ENCODE measurements around the gene TOB2.
"Not testable (repeated sequence)": the region's sequence is repeated elsewhere in the genome, so short reads cannot be mapped to it uniquely, and the experiment has no call there.

TOB2 gene

DNA sequence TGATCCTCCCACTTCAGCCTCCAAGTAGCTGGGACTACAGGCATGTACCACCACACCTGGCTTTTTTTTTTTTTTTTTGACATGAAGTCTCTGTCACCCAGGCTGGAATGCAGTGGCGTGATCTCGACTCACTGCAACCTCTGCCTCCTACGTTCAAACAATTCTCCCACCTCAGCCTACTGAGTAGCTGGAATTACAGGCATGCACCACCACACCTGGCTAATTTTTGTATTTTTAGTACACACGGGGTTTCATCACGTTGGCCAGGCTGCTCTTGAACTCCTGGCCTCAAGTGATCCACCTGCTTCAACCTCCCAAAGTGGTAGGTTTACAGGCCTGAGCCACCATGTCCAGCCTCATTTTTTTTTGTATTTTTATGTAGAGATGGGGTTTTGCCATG lies 6.1 kb downstream of the TOB2 start:
- peaks cover 13% of the 10 kb centered on the region for H3K4me1 ChIP-seq (ENCODE audit: control insufficient read depth, insufficient read depth, low read length, poor library complexity, severe bottlenecking)
- H3K27ac ChIP-seq (ENCODE audit: low read depth, low read length, severe bottlenecking); H3K4me3 ChIP-seq (ENCODE audit: extremely low read depth, insufficient read depth, low read length, poor library complexity, severe bottlenecking); H3K9me3 ChIP-seq (ENCODE audit: control insufficient read depth, low read length): not testable (repeated sequence)
- 100% methylated on average over 2 to 5 of the region's 5 CpGs for WGBS, 2 experiments (ENCODE audit: insufficient coverage in 2 of 2)
- H3K36me3 ChIP-seq (ENCODE audit: control insufficient read depth, insufficient read depth, low read length), result peaks cover 81% of the 10 kb centered on the region

GRCh38 chr22:41437198-41437597 lies 9.4 kb downstream of the TOB2 start:
- Histone ChIP-seq H3K9me3 (ENCODE audit: control insufficient read depth, low read length) (no peaks in the 10 kb centered on the region), H3K4me3 (ENCODE audit: extremely low read depth, insufficient read depth, low read length, poor library complexity, severe bottlenecking) (no peak overlapping the region), H3K36me3 (ENCODE audit: control insufficient read depth, insufficient read depth, low read length) (peaks cover 86% of the 10 kb centered on the region), H3K4me1 (ENCODE audit: control insufficient read depth, insufficient read depth, low read length, poor library complexity, severe bottlenecking) (peaks cover 7% of the 10 kb centered on the region), H3K27ac (ENCODE audit: low read depth, low read length, severe bottlenecking) (no peak overlapping the region)
- 95 to 96% methylated on average over 3 to 7 of the region's 7 CpGs for WGBS, 2 experiments (ENCODE audit: insufficient coverage in 2 of 2)

GRCh38 chr22:41436322-41437113 lies 10.1 kb downstream of the TOB2 start:
- peaks cover 7% of the 10 kb centered on the region for H3K4me1 ChIP-seq (ENCODE audit: control insufficient read depth, insufficient read depth, low read length, poor library complexity, severe bottlenecking)
- H3K36me3 ChIP-seq (ENCODE audit: control insufficient read depth, insufficient read depth, low read length), result peaks cover 84% of the 10 kb centered on the region
- no peak overlapping the region for H3K4me3 ChIP-seq (ENCODE audit: extremely low read depth, insufficient read depth, low read length, poor library complexity, severe bottlenecking)
- WGBS, 2 experiments (ENCODE audit: insufficient coverage in 2 of 2), result 89 to 90% methylated on average over 18 of the region's 23 CpGs
- no peaks in the 10 kb centered on the region for H3K9me3 ChIP-seq (ENCODE audit: control insufficient read depth, low read length)
- H3K27ac ChIP-seq (ENCODE audit: low read depth, low read length, severe bottlenecking), result no peak overlapping the region

- H3K36me3 ChIP-seq (ENCODE audit: control insufficient read depth, insufficient read depth, low read length), result peaks cover 76% of the 10 kb centered on the region
- 91 to 96% methylated on average over 3 to 4 of the region's 4 CpGs for WGBS, 2 experiments (ENCODE audit: insufficient coverage in 2 of 2)
- no peak overlapping the region for H3K27ac ChIP-seq (ENCODE audit: low read depth, low read length, severe bottlenecking)
- H3K4me1 ChIP-seq (ENCODE audit: control insufficient read depth, insufficient read depth, low read length, poor library complexity, severe bottlenecking), result peaks cover 7% of the 10 kb centered on the region
- H3K9me3 ChIP-seq (ENCODE audit: control insufficient read depth, low read length), result no peaks in the 10 kb centered on the region
- no peak overlapping the region for H3K4me3 ChIP-seq (ENCODE audit: extremely low read depth, insufficient read depth, low read length, poor library complexity, severe bottlenecking)
Measured at GRCh38 chr22:41435560-41435959, 11.0 kb downstream of the TOB2 start.

DNA sequence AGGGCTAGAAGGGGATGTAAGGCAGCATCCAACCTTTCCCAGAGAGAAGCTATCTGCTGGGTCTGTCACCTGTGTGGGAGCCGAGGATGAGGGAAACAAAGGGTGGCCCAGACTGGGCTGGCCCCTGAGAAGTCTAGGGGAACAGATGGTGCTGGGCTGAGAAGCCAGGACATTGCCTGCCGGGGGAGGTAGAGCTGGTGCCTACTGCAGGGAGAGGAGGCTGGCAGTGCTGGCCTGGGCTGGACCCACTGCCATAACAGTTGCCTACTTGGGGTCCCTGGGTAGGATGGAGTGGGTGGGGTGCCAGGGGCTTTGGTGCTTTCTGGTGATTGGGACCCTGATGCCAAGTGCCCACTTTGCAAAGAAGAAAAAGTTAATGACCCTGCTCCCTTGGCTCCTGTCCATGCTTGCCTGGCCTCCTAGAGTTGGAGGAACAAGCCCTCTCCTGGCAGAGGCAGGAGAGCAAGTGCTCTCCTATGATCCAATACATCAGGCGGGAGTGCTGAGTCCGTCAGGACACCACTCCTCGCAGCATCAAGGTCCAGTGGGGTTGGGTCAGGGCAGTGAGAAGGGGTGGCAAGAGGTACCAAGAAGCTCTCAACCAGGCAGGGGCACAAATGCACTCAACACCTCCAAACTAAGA lies 12.1 kb downstream of the TOB2 start:
- H3K4me1 ChIP-seq (ENCODE audit: control insufficient read depth, insufficient read depth, low read length, poor library complexity, severe bottlenecking); H3K27ac ChIP-seq (ENCODE audit: low read depth, low read length, severe bottlenecking); H3K4me3 ChIP-seq (ENCODE audit: extremely low read depth, insufficient read depth, low read length, poor library complexity, severe bottlenecking); H3K9me3 ChIP-seq (ENCODE audit: control insufficient read depth, low read length): not testable (repeated sequence)
- 82 to 100% methylated on average over 1 of the region's 5 CpGs for WGBS, 2 experiments (ENCODE audit: insufficient coverage in 2 of 2)
- H3K36me3 ChIP-seq (ENCODE audit: control insufficient read depth, insufficient read depth, low read length), result peaks cover 66% of the 10 kb centered on the region

GRCh38 chr22:41433480-41433879 lies 13.1 kb downstream of the TOB2 start:
- not testable (repeated sequence) for H3K4me3 ChIP-seq (ENCODE audit: extremely low read depth, insufficient read depth, low read length, poor library complexity, severe bottlenecking); H3K9me3 ChIP-seq (ENCODE audit: control insufficient read depth, low read length); H3K4me1 ChIP-seq (ENCODE audit: control insufficient read depth, insufficient read depth, low read length, poor library complexity, severe bottlenecking); H3K27ac ChIP-seq (ENCODE audit: low read depth, low read length, severe bottlenecking)
- WGBS, 2 experiments (ENCODE audit: insufficient coverage in 2 of 2), result no CpG with 5 or more reads among the region's 1 CpG
- H3K36me3 ChIP-seq (ENCODE audit: control insufficient read depth, insufficient read depth, low read length), result peaks cover 61% of the 10 kb centered on the region

- Histone ChIP-seq H3K36me3 (ENCODE audit: control insufficient read depth, insufficient read depth, low read length) (peaks cover 46% of the 10 kb centered on the region), H3K27ac (ENCODE audit: low read depth, low read length, severe bottlenecking) (no peak overlapping the region), H3K9me3 (ENCODE audit: control insufficient read depth, low read length) (no peaks in the 10 kb centered on the region), H3K4me3 (ENCODE audit: extremely low read depth, insufficient read depth, low read length, poor library complexity, severe bottlenecking) (no peak overlapping the region), H3K4me1 (ENCODE audit: control insufficient read depth, insufficient read depth, low read length, poor library complexity, severe bottlenecking) (no peaks in the 10 kb centered on the region)
- WGBS, 2 experiments (ENCODE audit: insufficient coverage in 2 of 2), result 90 to 95% methylated on average over 4 of the region's 6 CpGs
Measured at GRCh38 chr22:41431656-41432055, 14.9 kb downstream of the TOB2 start.

- 79 to 100% methylated on average over 4 to 5 of the region's 8 CpGs for WGBS, 2 experiments (ENCODE audit: insufficient coverage in 2 of 2)
- Histone ChIP-seq H3K4me3 (ENCODE audit: extremely low read depth, insufficient read depth, low read length, poor library complexity, severe bottlenecking) (no peak overlapping the region), H3K36me3 (ENCODE audit: control insufficient read depth, insufficient read depth, low read length) (peaks cover 29% of the 10 kb centered on the region), H3K9me3 (ENCODE audit: control insufficient read depth, low read length) (no peaks in the 10 kb centered on the region), H3K4me1 (ENCODE audit: control insufficient read depth, insufficient read depth, low read length, poor library complexity, severe bottlenecking) (no peaks in the 10 kb centered on the region), H3K27ac (ENCODE audit: low read depth, low read length, severe bottlenecking) (no peak overlapping the region)
Measured at GRCh38 chr22:41429951-41430332, 16.7 kb downstream of the TOB2 start.

GRCh38 chr22:41429232-41429950 lies 17.2 kb downstream of the TOB2 start:
- Histone ChIP-seq H3K36me3 (ENCODE audit: control insufficient read depth, insufficient read depth, low read length) (peaks cover 23% of the 10 kb centered on the region), H3K9me3 (ENCODE audit: control insufficient read depth, low read length) (no peaks in the 10 kb centered on the region), H3K27ac (ENCODE audit: low read depth, low read length, severe bottlenecking) (peak overlapping the region; percentile 41), H3K4me1 (ENCODE audit: control insufficient read depth, insufficient read depth, low read length, poor library complexity, severe bottlenecking) (no peaks in the 10 kb centered on the region), H3K4me3 (ENCODE audit: extremely low read depth, insufficient read depth, low read length, poor library complexity, severe bottlenecking) (no peak overlapping the region)
- 83 to 91% methylated on average over 9 to 11 of the region's 13 CpGs for WGBS, 2 experiments (ENCODE audit: insufficient coverage in 2 of 2)

GRCh38 chr22:41425660-41426365 lies 20.8 kb downstream of the TOB2 start:
- no peaks in the 10 kb centered on the region for H3K9me3 ChIP-seq (ENCODE audit: control insufficient read depth, low read length)
- WGBS, 2 experiments (ENCODE audit: insufficient coverage in 2 of 2), result 92 to 95% methylated on average over 4 to 5 of the region's 9 CpGs
- no peaks in the 10 kb centered on the region for H3K4me1 ChIP-seq (ENCODE audit: control insufficient read depth, insufficient read depth, low read length, poor library complexity, severe bottlenecking)
- H3K36me3 ChIP-seq (ENCODE audit: control insufficient read depth, insufficient read depth, low read length), result peaks cover 12% of the 10 kb centered on the region
- no peak overlapping the region for H3K27ac ChIP-seq (ENCODE audit: low read depth, low read length, severe bottlenecking)
- H3K4me3 ChIP-seq (ENCODE audit: extremely low read depth, insufficient read depth, low read length, poor library complexity, severe bottlenecking), result no peak overlapping the region
